IPS-18a (cell line): Measurements from ENCODE around the gene N4BP2.

Experiments
- H3K27ac ChIP-seq: one replicate; pipeline ENCODE4 v1.5.1; 2013; ENCODE audit warnings: low read length
- H3K27me3 ChIP-seq: one replicate; pipeline ENCODE4 v1.6.1; 2013; ENCODE audit warnings: mild to moderate bottlenecking, low read length; ENCODE audit not compliant: control insufficient read depth, insufficient read depth
- H3K36me3 ChIP-seq: one replicate; pipeline ENCODE4 v1.6.1; 2013; ENCODE audit warnings: low read depth, low read length; ENCODE audit not compliant: control insufficient read depth
- H3K4me1 ChIP-seq: one replicate; pipeline ENCODE4 v1.6.1; 2013; ENCODE audit warnings: low read depth, low read length; ENCODE audit not compliant: control insufficient read depth
- H3K4me3 ChIP-seq: one replicate; pipeline ENCODE4 v1.5.1; 2013; ENCODE audit warnings: low read length
- H3K9ac ChIP-seq: one replicate; pipeline ENCODE4 v1.6.1; 2013; ENCODE audit warnings: mild to moderate bottlenecking, low read length, moderate library complexity
- H3K9me3 ChIP-seq: one replicate; pipeline ENCODE4 v1.6.1; 2013; ENCODE audit warnings: low read depth, low read length; ENCODE audit not compliant: control insufficient read depth

Gene N4BP2

GRCh38 chr4:40055511-40055862, 1.2 kb upstream of the N4BP2 start:
- Histone ChIP-seq H3K9me3 (no peaks in the 10 kb centered on the region), H3K36me3 (peaks cover 5% of the 10 kb centered on the region), H3K9ac (peak overlapping the region; percentile 99), H3K27me3 (no peaks in the 10 kb centered on the region), H3K27ac (peak overlapping the region; percentile 93), H3K4me3 (peak overlapping the region; percentile 81), H3K4me1 (peaks cover 17% of the 10 kb centered on the region)

GRCh38 chr4:40055863-40056715, 561 bp upstream of the N4BP2 start:
- H3K27me3 ChIP-seq, result no peaks in the 10 kb centered on the region
- H3K4me3 ChIP-seq, result peak overlapping the region; percentile 81
- H3K4me1 ChIP-seq, result peaks cover 17% of the 10 kb centered on the region

GRCh38 chr4:40057586-40058091, 989 bp downstream of the N4BP2 start:
- Histone ChIP-seq H3K9me3 (no peaks in the 10 kb centered on the region), H3K4me3 (peak overlapping the region; percentile 81), H3K27ac (peak overlapping the region; percentile 65), H3K4me1 (peaks cover 17% of the 10 kb centered on the region), H3K36me3 (peaks cover 5% of the 10 kb centered on the region), H3K27me3 (no peaks in the 10 kb centered on the region), H3K9ac (peak overlapping the region; percentile 99)

More at GRCh38 chr4:40055863-40056715, 561 bp upstream of the N4BP2 start:
- Histone ChIP-seq H3K9me3 (no peaks in the 10 kb centered on the region), H3K27ac (peak overlapping the region; percentile 93), H3K9ac (peak overlapping the region; percentile 99), H3K36me3 (peaks cover 5% of the 10 kb centered on the region)

GRCh38 chr4:40058121-40058520, 1.5 kb downstream of the N4BP2 start:
- Histone ChIP-seq H3K9me3 (no peaks in the 10 kb centered on the region), H3K9ac (peak overlapping the region; percentile 63), H3K27ac (no peak overlapping the region), H3K27me3 (no peaks in the 10 kb centered on the region), H3K4me3 (peak overlapping the region; percentile 81), H3K4me1 (peaks cover 17% of the 10 kb centered on the region), H3K36me3 (peaks cover 10% of the 10 kb centered on the region)

GRCh38 chr4:40058854-40059253, 2.2 kb downstream of the N4BP2 start:
- H3K4me3 ChIP-seq, result peak overlapping the region; percentile 81
- no peak overlapping the region for H3K27ac ChIP-seq
- peaks cover 12% of the 10 kb centered on the region for H3K36me3 ChIP-seq
- H3K27me3 ChIP-seq, result no peaks in the 10 kb centered on the region
- peaks cover 17% of the 10 kb centered on the region for H3K4me1 ChIP-seq
- no peaks in the 10 kb centered on the region for H3K9me3 ChIP-seq
- peak overlapping the region; percentile 63 for H3K9ac ChIP-seq

GRCh38 chr4:40059362-40059761, 2.7 kb downstream of the N4BP2 start:
- H3K9ac ChIP-seq, result no peak overlapping the region
- no peaks in the 10 kb centered on the region for H3K27me3 ChIP-seq
- H3K27ac ChIP-seq, result peak overlapping the region; percentile 4
- H3K9me3 ChIP-seq, result no peaks in the 10 kb centered on the region
- H3K36me3 ChIP-seq, result peaks cover 12% of the 10 kb centered on the region
- peaks cover 17% of the 10 kb centered on the region for H3K4me1 ChIP-seq
- H3K4me3 ChIP-seq, result peak overlapping the region; percentile 81

- Histone ChIP-seq H3K9ac (no peak overlapping the region), H3K27me3 (no peaks in the 10 kb centered on the region), H3K9me3 (no peaks in the 10 kb centered on the region), H3K4me1 (no peaks in the 10 kb centered on the region), H3K27ac (no peak overlapping the region), H3K36me3 (peaks cover 11% of the 10 kb centered on the region), H3K4me3 (no peak overlapping the region)
Observed at GRCh38 chr4:40065010-40065409, 8.4 kb downstream of the N4BP2 start.

- Histone ChIP-seq H3K4me1 (no peaks in the 10 kb centered on the region), H3K4me3 (no peak overlapping the region), H3K27ac (no peak overlapping the region), H3K9me3 (no peaks in the 10 kb centered on the region), H3K27me3 (no peaks in the 10 kb centered on the region), H3K9ac (no peak overlapping the region), H3K36me3 (peaks cover 7% of the 10 kb centered on the region)
Observed at GRCh38 chr4:40066651-40067050, 10.0 kb downstream of the N4BP2 start.

GRCh38 chr4:40070387-40070786, 13.7 kb downstream of the N4BP2 start:
- no peaks in the 10 kb centered on the region for H3K27me3 ChIP-seq
- H3K4me3 ChIP-seq, result no peak overlapping the region
- H3K36me3 ChIP-seq, result peaks cover 9% of the 10 kb centered on the region
- H3K4me1 ChIP-seq, result no peaks in the 10 kb centered on the region
- no peaks in the 10 kb centered on the region for H3K9me3 ChIP-seq
- H3K9ac ChIP-seq, result no peak overlapping the region
- no peak overlapping the region for H3K27ac ChIP-seq

- no peak overlapping the region for H3K27ac ChIP-seq
- H3K36me3 ChIP-seq, result peaks cover 6% of the 10 kb centered on the region
- no peaks in the 10 kb centered on the region for H3K27me3 ChIP-seq
- H3K4me3 ChIP-seq, result no peak overlapping the region
- H3K9me3 ChIP-seq, result no peaks in the 10 kb centered on the region
- H3K4me1 ChIP-seq, result no peaks in the 10 kb centered on the region
- no peak overlapping the region for H3K9ac ChIP-seq
Observed at GRCh38 chr4:40086421-40086820, 29.8 kb downstream of the N4BP2 start.

- Histone ChIP-seq H3K9me3 (no peaks in the 10 kb centered on the region), H3K27ac (no peak overlapping the region), H3K4me3 (no peak overlapping the region), H3K36me3 (peaks cover 6% of the 10 kb centered on the region), H3K27me3 (no peaks in the 10 kb centered on the region), H3K9ac (no peak overlapping the region), H3K4me1 (no peaks in the 10 kb centered on the region)
Observed at GRCh38 chr4:40087799-40088366, 31.2 kb downstream of the N4BP2 start.
